HepG2 (cell line): ENCODE measurements around the gene PFKP. TPM values are rescaled to one million over a fixed set of nuclear protein-coding genes. Genes with fewer than 3 reads are reported as not detected.

Experiments
- AGO1 ChIP-seq: fragments of 200-400 bp; formaldehyde crosslinking; IDR thresholded peaks from 2 replicates; pipeline ENCODE4 v1.6.1; 2017; ENCODE audit warnings: mild to moderate bottlenecking, low read depth, low read length, moderate library complexity; ENCODE audit not compliant: poor library complexity, severe bottlenecking
- ARNTL ChIP-seq: sonication (generic); formaldehyde crosslinking; IDR thresholded peaks from 2 replicates; pipeline ENCODE4 v1.4.0; 2020; ENCODE audit warnings: mild to moderate bottlenecking, missing genetic modification reagents
- ATM ChIP-seq: fragments of 450-650 bp; IDR thresholded peaks from 2 replicates; pipeline ENCODE4 v1.7.1; 2017; ENCODE audit warnings: mild to moderate bottlenecking, borderline replicate concordance
- CCAR2 ChIP-seq: fragments of 200-400 bp; formaldehyde crosslinking; optimal IDR thresholded peaks from 2 replicates; pipeline ENCODE3; 2018; ENCODE audit warnings: low read depth, mild to moderate bottlenecking, low read length, moderate library complexity
- CERS6 ChIP-seq: sonication (generic); formaldehyde crosslinking; IDR thresholded peaks from 2 replicates; pipeline ENCODE4 v1.5.0; 2020; ENCODE audit warnings: missing genetic modification reagents
- EED ChIP-seq: sonication (generic); formaldehyde crosslinking; IDR thresholded peaks from 2 replicates; pipeline ENCODE4 v1.5.0; 2020; ENCODE audit warnings: mild to moderate bottlenecking, missing genetic modification reagents
- HNRNPL ChIP-seq: fragments of 200-400 bp; formaldehyde crosslinking; IDR thresholded peaks from 2 replicates; pipeline ENCODE4 v1.6.1; 2017; ENCODE audit warnings: mild to moderate bottlenecking, low read depth, low read length
- JUND ChIP-seq: sonication (generic); formaldehyde crosslinking; IDR thresholded peaks from 2 replicates; pipeline ENCODE4 v1.8.0; 2022; ENCODE audit warnings: mild to moderate bottlenecking, missing genetic modification reagents
- KAT8 ChIP-seq: IDR thresholded peaks from 2 replicates; pipeline ENCODE4 v1.6.1; 2016; ENCODE audit warnings: missing genetic modification reagents, missing compliant biosample characterization
- KLF6 ChIP-seq: IDR thresholded peaks from 2 replicates; pipeline ENCODE4 v1.8.0; 2016; ENCODE audit warnings: missing biosample characterization, missing genetic modification reagents
- PITX1 ChIP-seq: sonication (generic); formaldehyde crosslinking; IDR thresholded peaks from 2 replicates; pipeline ENCODE4 v1.5.1; 2020; ENCODE audit warnings: mild to moderate bottlenecking, missing genetic modification reagents
- RFXANK ChIP-seq: IDR thresholded peaks from 2 replicates; pipeline ENCODE4 v1.6.1; 2016
- SRF ChIP-seq: IDR thresholded peaks from 2 replicates; pipeline ENCODE4 v1.6.1; 2011; ENCODE audit warnings: mild to moderate bottlenecking, low read depth, low read length, moderate library complexity
- SUZ12 ChIP-seq: fragments of 150-350 bp; IDR thresholded peaks from 2 replicates; pipeline ENCODE4 v1.6.1; 2014; ENCODE audit warnings: low read depth, low read length
- TBX3 ChIP-seq: fragments of 450-650 bp; IDR thresholded peaks from 2 replicates; pipeline ENCODE4 v1.6.1; 2017; ENCODE audit warnings: antibody characterized with exemption, mild to moderate bottlenecking, inconsistent platforms, borderline replicate concordance
- TRIM24 ChIP-seq: sonication (generic); formaldehyde crosslinking; IDR thresholded peaks from 2 replicates; pipeline ENCODE4 v1.8.0; 2022; ENCODE audit warnings: mild to moderate bottlenecking, missing genetic modification reagents
- ZIK1 ChIP-seq: sonication (generic); formaldehyde crosslinking; IDR thresholded peaks from 2 replicates; pipeline ENCODE4 v1.5.0; 2020; ENCODE audit warnings: mild to moderate bottlenecking, low read depth, missing genetic modification reagents, borderline replicate concordance
- ZKSCAN8 ChIP-seq: IDR thresholded peaks from 2 replicates; pipeline ENCODE4 v1.6.1; 2016; ENCODE audit warnings: borderline replicate concordance, missing genetic modification reagents, missing compliant biosample characterization
- ZNF225 ChIP-seq: sonication (generic); formaldehyde crosslinking; IDR thresholded peaks from 2 replicates; pipeline ENCODE4 v1.4.0; 2020; ENCODE audit warnings: mild to moderate bottlenecking, missing genetic modification reagents
- ZNF326 ChIP-seq: sonication (generic); formaldehyde crosslinking; IDR thresholded peaks from 2 replicates; pipeline ENCODE4 v1.4.0; 2020; ENCODE audit warnings: missing genetic modification reagents, borderline replicate concordance
- ZNF468 ChIP-seq: sonication (generic); formaldehyde crosslinking; IDR thresholded peaks from 2 replicates; pipeline ENCODE4 v1.8.0; 2022; ENCODE audit warnings: mild to moderate bottlenecking, moderate library complexity, missing genetic modification reagents
- ZNF503 ChIP-seq: sonication (generic); formaldehyde crosslinking; IDR thresholded peaks from 2 replicates; pipeline ENCODE4 v1.4.0; 2020; ENCODE audit warnings: missing genetic modification reagents
- polyA plus RNA-seq, 8 experiments: library from polyadenylated mRNA; depleted of rRNA in 3 of 8; stranded (reverse) in 7 of 8; unstranded in 1 of 8; fragments of >200 nt; fragmentation: Illumina TruSeq in 4 of 8; extraction: Trizol in 4 of 8; gene quantifications; 2 replicates each; pipeline versions ENCODE4 v1.2.1 to v1.2.3, GENCODE V29; 2011 to 2016; ENCODE audit warnings: low read depth in 4 of 8, missing spikeins in 1 of 8, mixed read lengths in 1 of 8; ENCODE audit not compliant: insufficient read depth in 1 of 8
- total RNA-seq, 5 experiments: library from RNA; depleted of rRNA; stranded (reverse); fragments of >200 nt; fragmentation: Illumina TruSeq; extraction: Trizol; gene quantifications; 2 replicates each; pipeline ENCODE4 v1.2.3, GENCODE V29; 2016; ENCODE audit warnings: low read depth in 1 of 5
- TF ChIP-seq, protein P1 (sequence below): IDR thresholded peaks from 2 replicates; pipeline ENCODE4 v1.6.1; 2016; ENCODE audit warnings: mild to moderate bottlenecking
- TF ChIP-seq, protein P2 (sequence below): sonication (generic); formaldehyde crosslinking; IDR thresholded peaks from 2 replicates; pipeline ENCODE4 v1.4.0; 2020; ENCODE audit warnings: missing genetic modification reagents
- TF ChIP-seq, protein P3 (sequence below), 2 experiments: fragments of 450-650 bp in 1 of 2; sonication (generic) in 1 of 2; formaldehyde crosslinking; IDR thresholded peaks; 2 replicates each; pipeline versions ENCODE4 v1.5.0 to v1.8.0; 2020 to 2022; ENCODE audit warnings: mild to moderate bottlenecking in 1 of 2, missing genetic modification reagents in 1 of 2

The PFKP gene
- total and polyA plus RNA-seq, 2 of the 13 experiments (the other 11 are each of a cell fraction or from before 2014, with no cell fraction given): 0.80 to 2.4 TPM

DNA sequence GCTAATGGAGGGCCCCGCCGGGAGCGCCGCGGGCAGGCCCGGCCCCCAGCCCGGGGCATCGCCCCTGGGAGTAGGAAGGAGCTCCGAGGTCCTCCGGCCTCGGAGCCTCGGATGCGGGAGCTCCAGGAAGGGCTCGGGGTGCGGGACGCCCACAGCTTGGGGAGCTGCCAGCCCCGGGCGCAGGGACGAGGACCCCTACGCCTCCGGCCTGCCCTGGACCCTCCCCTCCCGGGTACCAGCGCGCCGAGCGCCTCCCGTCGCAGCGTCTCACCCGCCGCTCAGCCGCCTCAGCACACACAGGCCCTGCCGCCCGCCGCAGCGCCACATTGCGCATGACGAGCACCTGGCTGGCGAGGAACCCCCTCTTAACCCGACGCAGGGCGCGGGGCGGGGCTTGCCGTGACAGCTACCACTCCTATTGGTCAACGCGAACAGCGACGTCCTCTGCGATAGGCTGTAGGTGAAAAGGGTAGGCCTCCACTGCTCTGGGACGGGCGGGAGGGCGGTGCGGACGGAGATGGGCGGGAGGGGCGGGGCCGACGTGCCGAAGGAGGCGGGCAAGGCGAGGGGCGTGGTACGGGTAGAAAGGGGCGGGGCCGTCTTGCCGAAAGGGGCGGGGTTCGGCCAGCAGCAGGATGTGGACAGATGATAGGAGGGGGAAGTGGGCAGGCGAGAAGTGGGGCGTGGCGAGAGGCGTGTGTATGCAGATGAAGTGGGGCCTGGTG is 105.3 kb downstream of the PFKP start, which contains the start of gene PITRM1 (continued):
- TF ChIP-seq, protein P1, sequence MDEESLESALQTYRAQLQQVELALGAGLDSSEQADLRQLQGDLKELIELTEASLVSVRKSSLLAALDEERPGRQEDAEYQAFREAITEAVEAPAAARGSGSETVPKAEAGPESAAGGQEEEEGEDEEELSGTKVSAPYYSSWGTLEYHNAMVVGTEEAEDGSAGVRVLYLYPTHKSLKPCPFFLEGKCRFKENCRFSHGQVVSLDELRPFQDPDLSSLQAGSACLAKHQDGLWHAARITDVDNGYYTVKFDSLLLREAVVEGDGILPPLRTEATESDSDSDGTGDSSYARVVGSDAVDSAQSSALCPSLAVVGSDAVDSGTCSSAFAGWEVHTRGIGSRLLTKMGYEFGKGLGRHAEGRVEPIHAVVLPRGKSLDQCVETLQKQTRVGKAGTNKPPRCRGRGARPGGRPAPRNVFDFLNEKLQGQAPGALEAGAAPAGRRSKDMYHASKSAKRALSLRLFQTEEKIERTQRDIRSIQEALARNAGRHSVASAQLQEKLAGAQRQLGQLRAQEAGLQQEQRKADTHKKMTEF: peak; percentile 72; the same call in 1 of the 2 replicates
- TF ChIP-seq AGO1 (no peak), ARNTL (CRISPR knock-in tag) (no peak), KAT8 (CRISPR knock-in tag) (peak; percentile 78), SUZ12 (no peak), TRIM24 (CRISPR knock-in tag) (no peak), CERS6 (no peak), ZNF326 (CRISPR knock-in tag) (no peak), CCAR2 (no peak), PITX1 (CRISPR knock-in tag) (no peak; the same call in 1 of the 2 replicates), EED (no peak), SRF (no peak), ZNF503 (peak; percentile 53; the same call in 1 of the 2 replicates), ZNF225 (no peak), RFXANK (CRISPR knock-in tag) (no peak), KLF6 (CRISPR knock-in tag) (no peak), ATM (no peak), TBX3 (no peak), ZIK1 (CRISPR knock-in tag) (peak; percentile 88; the same call in 1 of the 2 replicates), JUND (CRISPR knock-in tag) (no peak), HNRNPL (no peak), ZKSCAN8 (CRISPR knock-in tag) (no peak), ZNF468 (CRISPR knock-in tag) (no peak)
- TF ChIP-seq, protein P2, sequence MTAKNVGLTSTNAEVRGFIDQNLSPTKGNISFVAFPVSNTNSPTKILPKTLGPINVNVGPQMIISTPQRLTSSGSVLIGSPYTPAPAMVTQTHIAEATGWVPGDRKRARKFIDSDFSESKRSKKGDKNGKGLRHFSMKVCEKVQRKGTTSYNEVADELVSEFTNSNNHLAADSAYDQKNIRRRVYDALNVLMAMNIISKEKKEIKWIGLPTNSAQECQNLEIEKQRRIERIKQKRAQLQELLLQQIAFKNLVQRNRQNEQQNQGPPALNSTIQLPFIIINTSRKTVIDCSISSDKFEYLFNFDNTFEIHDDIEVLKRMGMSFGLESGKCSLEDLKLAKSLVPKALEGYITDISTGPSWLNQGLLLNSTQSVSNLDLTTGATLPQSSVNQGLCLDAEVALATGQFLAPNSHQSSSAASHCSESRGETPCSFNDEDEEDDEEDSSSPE: peak; percentile 53; the same call in 1 of the 2 replicates
- TF ChIP-seq, protein P3, sequence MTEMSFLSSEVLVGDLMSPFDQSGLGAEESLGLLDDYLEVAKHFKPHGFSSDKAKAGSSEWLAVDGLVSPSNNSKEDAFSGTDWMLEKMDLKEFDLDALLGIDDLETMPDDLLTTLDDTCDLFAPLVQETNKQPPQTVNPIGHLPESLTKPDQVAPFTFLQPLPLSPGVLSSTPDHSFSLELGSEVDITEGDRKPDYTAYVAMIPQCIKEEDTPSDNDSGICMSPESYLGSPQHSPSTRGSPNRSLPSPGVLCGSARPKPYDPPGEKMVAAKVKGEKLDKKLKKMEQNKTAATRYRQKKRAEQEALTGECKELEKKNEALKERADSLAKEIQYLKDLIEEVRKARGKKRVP (CRISPR knock-in tag; IDR thresholded peaks at IDR 0.05): peak in 1 of 2 experiments; percentile 50; a peak in 1 of 4 replicates
